OCI-LY3 (cell line): ENCODE results near the gene TCL1A.
A peak's percentile ranks its signal among the peaks of the same experiment; 100 is the strongest.

Source experiments
- H2AFZ ChIP-seq: fragments of 200-600, 300-600 bp; shearing (Covaris generic); 2 replicates; pipeline ENCODE4 v1.6.0; 2014; ENCODE audit warnings: antibody characterized with exemption, low read depth, low read length
- H3K27ac ChIP-seq: fragments of 200-600, 300-600 bp; sonication (generic); 2 replicates; pipeline ENCODE4 v1.5.1; 2014; ENCODE audit warnings: mild to moderate bottlenecking, low read length, moderate library complexity, mixed read lengths
- H3K27me3 ChIP-seq: fragments of 200-600, 300-600 bp; sonication (generic); 2 replicates; pipeline ENCODE4 v1.6.1; 2014; ENCODE audit warnings: low read depth, low read length, mixed read lengths
- H3K36me3 ChIP-seq: fragments of 200-600, 300-600 bp; sonication (generic); replicated peaks from 2 replicates; pipeline ENCODE3; 2014; ENCODE audit warnings: low read depth, low read length, mixed read lengths
- H3K4me1 ChIP-seq: fragments of 300-600, 200-600 bp; sonication (generic); 2 replicates; pipeline ENCODE4 v1.6.1; 2014; ENCODE audit warnings: low read length, mixed read lengths
- H3K4me2 ChIP-seq: fragments of 200-600, 300-600 bp; sonication (generic); 2 replicates; pipeline ENCODE4 v1.6.1; 2014; ENCODE audit warnings: low read length, mixed read lengths
- H3K4me3 ChIP-seq: fragments of 300-600, 200-600 bp; sonication (generic); 2 replicates; pipeline ENCODE4 v1.5.1; 2014; ENCODE audit warnings: antibody characterized with exemption, mild to moderate bottlenecking, low read length, moderate library complexity
- H3K79me2 ChIP-seq: fragments of 300-600, 200-600 bp; shearing (Covaris generic); 2 replicates; pipeline ENCODE4 v1.6.1; 2014; ENCODE audit warnings: mild to moderate bottlenecking, low read length, mixed read lengths
- H3K9ac ChIP-seq: fragments of 300-600, 200-600 bp; shearing (Covaris generic); 2 replicates; pipeline ENCODE4 v1.6.0; 2014; ENCODE audit warnings: mild to moderate bottlenecking, low read length, moderate library complexity
- H3K9me3 ChIP-seq: fragments of 200-600, 300-600 bp; shearing (Covaris generic); 2 replicates; pipeline ENCODE4 v1.6.1; 2014; ENCODE audit warnings: low read length, mixed read lengths; ENCODE audit not compliant: insufficient read depth
- H4K20me1 ChIP-seq: fragments of 200-600, 300-600 bp; sonication (generic); 2 replicates; pipeline ENCODE4 v1.6.1; 2016; ENCODE audit warnings: low read length, mixed read lengths; ENCODE audit not compliant: insufficient read depth
- CTCF ChIP-seq: fragments of 200-600, 300-600 bp; sonication (generic); IDR thresholded peaks from 2 replicates; pipeline ENCODE4 v1.5.1; 2014; ENCODE audit warnings: antibody characterized with exemption, low read length, low read depth
- EZH2phosphoT487 ChIP-seq: fragments of 200-600 bp; shearing (Covaris generic); IDR thresholded peaks from 2 replicates; pipeline ENCODE4 v1.6.1; 2018; ENCODE audit warnings: antibody characterized with exemption, mixed run types, low read depth

TCL1A gene

GRCh38 chr14:95685978-95686922 is 27.7 kb downstream of the TCL1A start, which contains the start of gene TCL1B:
Gene TCL1B (plus strand): TSS chr14:95686426. CDS start chr14:95686468, 42 bp downstream.
- H3K9ac ChIP-seq, result no peak within 1 kb of the TSS
- H3K27me3 ChIP-seq, result peaks cover 8% of the 10 kb centered on the region
- no peak within 1 kb of the TSS for H3K4me2 ChIP-seq
- H2AFZ ChIP-seq, result no peak within 1 kb of the TSS
- no peaks in the 10 kb centered on the region for H3K79me2 ChIP-seq
- H3K4me3 ChIP-seq, result no peak within 1 kb of the TSS
- peaks cover 4% of the 10 kb centered on the region; the same call in 1 of the 2 replicates for H3K4me1 ChIP-seq
- TF ChIP-seq CTCF, result no peak
- no peak for TF ChIP-seq EZH2phosphoT487
- H3K9me3 ChIP-seq, result no peaks in the 10 kb centered on the region
- H3K27ac ChIP-seq, result no peak within 1 kb of the TSS
- H4K20me1 ChIP-seq, result no peaks in the 10 kb centered on the region
- H3K36me3 ChIP-seq, result no peaks in the 10 kb centered on the region

DNA sequence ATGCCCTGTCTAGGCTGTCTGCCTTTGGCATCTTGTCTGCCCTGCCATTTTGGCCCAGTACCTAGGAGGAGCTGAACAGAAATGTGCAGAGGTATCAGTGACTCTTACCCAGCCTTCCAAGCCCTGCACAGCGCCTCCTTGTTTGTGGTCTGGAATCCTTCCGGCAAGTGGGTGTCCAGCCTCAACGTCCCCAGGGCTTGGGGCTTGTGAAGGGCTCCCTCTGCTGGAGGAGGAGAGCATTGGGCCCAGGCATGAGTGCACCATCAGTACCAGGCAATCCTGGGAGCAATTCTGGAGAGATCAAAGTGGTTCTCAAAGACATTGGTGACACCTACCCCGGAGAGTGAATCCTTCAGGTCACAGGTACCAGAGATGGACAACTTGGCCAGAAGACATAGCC is 30.1 kb downstream of the TCL1A start:
- Histone ChIP-seq H3K4me3 (peak overlapping the region; percentile 21; the same call in 1 of the 2 replicates), H3K9ac (no peak overlapping the region), H3K9me3 (no peaks in the 10 kb centered on the region), H4K20me1 (no peaks in the 10 kb centered on the region), H3K4me2 (peak overlapping the region; percentile 53), H3K36me3 (no peaks in the 10 kb centered on the region), H3K79me2 (no peaks in the 10 kb centered on the region), H3K4me1 (peaks cover 15% of the 10 kb centered on the region), H3K27me3 (peaks cover 8% of the 10 kb centered on the region), H3K27ac (no peak overlapping the region), H2AFZ (peak overlapping the region; percentile 34; the same call in 1 of the 2 replicates)
- peak; percentile 87 for TF ChIP-seq CTCF
- no peak for TF ChIP-seq EZH2phosphoT487

- Histone ChIP-seq H3K36me3 (no peaks in the 10 kb centered on the region), H4K20me1 (no peaks in the 10 kb centered on the region), H3K4me1 (peaks cover 15% of the 10 kb centered on the region), H3K27me3 (peaks cover 8% of the 10 kb centered on the region), H3K4me3 (no peak overlapping the region), H2AFZ (no peak overlapping the region), H3K27ac (no peak overlapping the region), H3K9ac (no peak overlapping the region), H3K4me2 (no peak overlapping the region), H3K9me3 (no peaks in the 10 kb centered on the region), H3K79me2 (no peaks in the 10 kb centered on the region)
- TF ChIP-seq CTCF, result no peak
- no peak for TF ChIP-seq EZH2phosphoT487
Observed at GRCh38 chr14:95681153-95681552, 32.8 kb downstream of the TCL1A start.

DNA sequence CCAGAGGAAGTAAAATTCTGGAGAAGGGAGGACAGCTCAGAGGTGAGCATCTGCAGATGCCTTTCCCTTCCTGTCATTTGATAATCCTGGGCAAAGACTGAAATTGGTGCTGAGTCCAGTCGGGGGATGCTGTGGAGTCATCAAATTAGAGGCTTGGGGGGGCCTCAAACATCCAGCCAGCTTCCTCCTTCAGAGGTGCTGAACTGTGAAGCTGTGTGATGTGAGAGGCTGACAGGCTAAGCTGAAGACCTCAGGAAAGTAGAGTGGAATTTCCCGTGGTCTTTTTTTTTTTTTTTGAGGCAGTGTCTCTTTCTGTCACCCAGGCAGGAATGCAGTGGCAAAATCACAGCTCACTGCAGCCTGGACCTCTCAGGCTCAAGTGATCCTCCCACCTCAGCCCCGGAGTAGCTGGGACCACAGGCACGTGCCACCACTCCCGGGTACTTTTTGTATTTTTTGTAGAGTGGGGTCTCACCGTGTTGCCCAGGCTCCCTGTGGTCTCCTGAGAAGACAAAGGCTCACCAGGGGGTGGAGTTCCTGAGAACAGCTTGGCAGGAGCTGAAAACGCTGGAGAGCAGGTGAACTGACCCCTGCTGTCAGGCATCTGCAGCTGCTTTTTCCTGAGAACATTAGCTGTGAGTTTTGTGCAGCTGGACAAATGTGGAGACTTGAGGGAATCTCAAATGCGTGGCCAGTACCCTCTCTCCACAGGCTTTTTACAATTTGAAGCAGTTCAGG is 33.8 kb downstream of the TCL1A start:
- peaks cover 15% of the 10 kb centered on the region for H3K4me1 ChIP-seq
- no peak overlapping the region for H3K4me3 ChIP-seq
- H3K27me3 ChIP-seq, result peaks cover 8% of the 10 kb centered on the region
- no peaks in the 10 kb centered on the region for H3K79me2 ChIP-seq
- no peak overlapping the region for H3K27ac ChIP-seq
- peak overlapping the region; percentile 42; the same call in 1 of the 2 replicates for H3K4me2 ChIP-seq
- TF ChIP-seq EZH2phosphoT487 (no peak), CTCF (peak; percentile 38)
- no peaks in the 10 kb centered on the region for H4K20me1 ChIP-seq
- H3K9me3 ChIP-seq, result no peaks in the 10 kb centered on the region
- no peaks in the 10 kb centered on the region for H3K36me3 ChIP-seq
- no peak overlapping the region for H3K9ac ChIP-seq
- H2AFZ ChIP-seq, result peak overlapping the region; percentile 39; the same call in 1 of the 2 replicates
